ENCODE results near the gene LMF1. TPM values are rescaled to one million over a fixed set of nuclear protein-coding genes. Genes with fewer than 3 reads are reported as not detected.
"Not testable (repeated sequence)": the region's sequence is repeated elsewhere in the genome, so short reads cannot be mapped to it uniquely, and the experiment has no call there.

The LMF1 gene
- total RNA-seq, 2 donors from 2014 or later = 86.1 to 87.5 TPM

DNA sequence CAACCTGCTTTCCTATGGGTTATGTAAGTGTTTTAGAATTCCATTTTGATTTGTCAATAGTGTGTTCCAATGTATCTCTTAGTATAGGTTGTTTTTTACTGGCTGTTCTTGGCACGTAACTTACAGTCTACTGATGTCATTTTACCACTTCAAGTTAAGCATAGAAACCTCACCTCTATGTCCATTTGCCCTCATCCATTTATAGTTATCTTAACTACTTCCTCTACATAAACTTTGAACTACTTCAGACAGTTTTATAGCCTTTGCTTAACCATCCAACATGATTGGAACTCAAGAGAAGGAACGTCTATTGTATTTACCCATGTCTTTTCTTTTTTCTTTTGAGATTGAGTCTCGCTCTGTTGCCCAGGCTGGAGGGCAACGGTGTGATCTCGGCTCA lies 105.8 kb downstream of the LMF1 start:
- no peak for TF ChIP-seq POLR2AphosphoS5 (IDR thresholded peaks at IDR 0.05)
- TF ChIP-seq POLR2A (IDR thresholded peaks at IDR 0.05) = no peak
- TF ChIP-seq, protein P1, sequence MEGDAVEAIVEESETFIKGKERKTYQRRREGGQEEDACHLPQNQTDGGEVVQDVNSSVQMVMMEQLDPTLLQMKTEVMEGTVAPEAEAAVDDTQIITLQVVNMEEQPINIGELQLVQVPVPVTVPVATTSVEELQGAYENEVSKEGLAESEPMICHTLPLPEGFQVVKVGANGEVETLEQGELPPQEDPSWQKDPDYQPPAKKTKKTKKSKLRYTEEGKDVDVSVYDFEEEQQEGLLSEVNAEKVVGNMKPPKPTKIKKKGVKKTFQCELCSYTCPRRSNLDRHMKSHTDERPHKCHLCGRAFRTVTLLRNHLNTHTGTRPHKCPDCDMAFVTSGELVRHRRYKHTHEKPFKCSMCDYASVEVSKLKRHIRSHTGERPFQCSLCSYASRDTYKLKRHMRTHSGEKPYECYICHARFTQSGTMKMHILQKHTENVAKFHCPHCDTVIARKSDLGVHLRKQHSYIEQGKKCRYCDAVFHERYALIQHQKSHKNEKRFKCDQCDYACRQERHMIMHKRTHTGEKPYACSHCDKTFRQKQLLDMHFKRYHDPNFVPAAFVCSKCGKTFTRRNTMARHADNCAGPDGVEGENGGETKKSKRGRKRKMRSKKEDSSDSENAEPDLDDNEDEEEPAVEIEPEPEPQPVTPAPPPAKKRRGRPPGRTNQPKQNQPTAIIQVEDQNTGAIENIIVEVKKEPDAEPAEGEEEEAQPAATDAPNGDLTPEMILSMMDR (IDR thresholded peaks at IDR 0.05) = no peak
- Histone ChIP-seq H3K4me3 (no peak overlapping the region), H3K27me3 (replicated peaks; ENCODE audit: insufficient read depth) (no peaks in the 10 kb centered on the region), H3K9me3 (no peaks in the 10 kb centered on the region), H3K36me3 (no peaks in the 10 kb centered on the region), H3K4me1 (replicated peaks) (no peaks in the 10 kb centered on the region), H3K27ac (no peak overlapping the region)
- WGBS = 54% methylated on average over 5 of the region's 5 CpGs
- DNase-seq (ENCODE audit: low spot score) = no peak
- intact Hi-C loops (cut with DNase I) = no loop called here

DNA sequence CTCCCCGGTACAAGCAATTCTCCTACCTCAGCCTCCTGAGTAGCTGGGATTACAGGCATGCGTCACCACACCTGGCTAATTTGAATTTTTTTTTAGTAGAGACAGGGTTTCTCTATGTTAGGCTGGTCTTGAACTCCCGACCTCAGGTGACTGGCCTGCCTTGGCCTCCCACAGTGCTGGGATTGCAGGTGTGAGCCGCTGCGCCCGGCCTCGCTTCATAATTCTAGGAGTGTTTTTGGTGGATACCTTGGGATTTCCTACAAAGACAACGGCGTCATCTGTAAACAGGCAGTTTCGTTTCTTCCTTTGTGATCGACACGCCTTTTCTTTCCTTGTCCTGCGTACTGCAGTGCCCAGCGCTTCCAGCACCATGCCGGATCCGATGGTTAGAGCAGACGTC lies 109.3 kb downstream of the LMF1 start:
- no peak for TF ChIP-seq POLR2A (IDR thresholded peaks at IDR 0.05)
- DNase-seq (ENCODE audit: low spot score) = no peak
- Histone ChIP-seq H3K4me1 (replicated peaks) (no peaks in the 10 kb centered on the region), H3K9me3 (no peaks in the 10 kb centered on the region), H3K4me3 (no peak overlapping the region), H3K36me3 (no peaks in the 10 kb centered on the region), H3K27me3 (replicated peaks; ENCODE audit: insufficient read depth) (no peaks in the 10 kb centered on the region), H3K27ac (no peak overlapping the region)
- intact Hi-C loops (cut with DNase I) = no loop called here
- 94% methylated on average over 17 of the region's 17 CpGs for WGBS

DNA sequence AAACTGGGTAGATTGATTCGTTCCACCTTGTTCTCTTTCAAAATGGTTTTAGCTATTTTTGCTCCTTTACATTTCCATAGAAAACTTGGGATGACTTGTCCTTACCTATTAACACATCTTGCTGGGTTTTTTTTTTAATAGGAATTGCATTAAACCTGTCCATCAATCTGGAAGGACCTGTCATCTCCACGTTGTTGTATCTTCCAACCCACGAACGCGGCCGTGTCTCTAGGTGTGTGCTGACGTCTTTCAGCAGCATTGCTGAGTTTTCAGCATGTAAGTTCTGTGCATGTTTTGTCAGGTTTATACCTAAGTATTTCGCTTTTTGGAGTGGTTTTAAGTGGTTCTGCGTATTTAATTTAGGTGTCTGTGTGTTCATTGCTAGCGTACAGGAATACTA lies 109.9 kb downstream of the LMF1 start:
- DNase-seq (ENCODE audit: low spot score) = no peak
- no peak overlapping the region for H3K27ac ChIP-seq
- no peaks in the 10 kb centered on the region for H3K9me3 ChIP-seq
- TF ChIP-seq POLR2A (IDR thresholded peaks at IDR 0.05) = no peak
- TF ChIP-seq, protein P1 (IDR thresholded peaks at IDR 0.05) = no peak
- TF ChIP-seq POLR2AphosphoS5 (IDR thresholded peaks at IDR 0.05) = no peak
- H3K4me3 ChIP-seq = no peak overlapping the region
- H3K36me3 ChIP-seq = no peaks in the 10 kb centered on the region
- WGBS = 91% methylated on average over 10 of the region's 10 CpGs
- intact Hi-C loops (cut with DNase I) = no loop called here
- no peaks in the 10 kb centered on the region for H3K4me1 ChIP-seq (replicated peaks)
- no peaks in the 10 kb centered on the region for H3K27me3 ChIP-seq (replicated peaks; ENCODE audit: insufficient read depth)

DNA sequence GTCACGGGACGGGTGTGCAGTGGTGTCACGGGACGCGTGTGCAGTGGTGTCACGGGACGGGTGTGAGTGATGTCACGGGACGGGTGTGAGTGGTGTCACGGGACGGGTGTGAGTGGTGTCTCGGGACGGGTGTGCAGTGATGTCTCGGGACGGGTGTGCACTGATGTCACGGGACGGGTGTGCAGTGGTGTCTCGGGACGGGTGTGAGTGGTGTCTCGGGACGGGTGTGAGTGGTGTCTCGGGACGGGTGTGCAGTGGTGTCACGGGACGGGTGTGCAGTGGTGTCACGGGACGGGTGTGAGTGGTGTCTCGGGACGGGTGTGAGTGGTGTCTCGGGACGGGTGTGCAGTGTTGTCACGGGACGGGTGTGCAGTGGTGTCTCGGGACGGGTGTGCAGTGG lies 111.8 kb downstream of the LMF1 start:
- WGBS = 96% methylated on average over 33 of the region's 35 CpGs
- H3K36me3 ChIP-seq; H3K27ac ChIP-seq; H3K9me3 ChIP-seq; H3K4me3 ChIP-seq; H3K4me1 ChIP-seq (replicated peaks); H3K27me3 ChIP-seq (replicated peaks; ENCODE audit: insufficient read depth); DNase-seq (ENCODE audit: low spot score); intact Hi-C loops (cut with DNase I): not testable (repeated sequence)

DNA sequence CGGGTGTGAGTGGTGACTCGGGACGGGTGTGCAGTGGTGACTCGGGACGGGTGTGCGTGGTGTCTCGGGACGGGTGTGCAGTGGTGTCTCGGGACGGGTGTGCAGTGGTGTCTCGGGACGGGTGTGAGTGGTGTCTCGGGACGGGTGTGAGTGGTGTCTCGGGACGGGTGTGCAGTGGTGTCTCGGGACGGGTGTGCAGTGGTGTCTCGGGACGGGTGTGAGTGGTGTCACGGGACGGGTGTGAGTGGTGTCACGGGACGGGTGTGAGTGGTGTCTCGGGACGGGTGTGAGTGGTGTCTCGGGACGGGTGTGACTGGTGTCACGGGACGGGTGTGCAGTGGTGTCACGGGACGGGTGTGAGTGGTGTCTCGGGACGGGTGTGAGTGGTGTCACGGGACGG lies 112.3 kb downstream of the LMF1 start:
- WGBS = 86% methylated on average over 33 of the region's 36 CpGs
- DNase-seq (ENCODE audit: low spot score); H3K4me1 ChIP-seq (replicated peaks); H3K27ac ChIP-seq; H3K27me3 ChIP-seq (replicated peaks; ENCODE audit: insufficient read depth); H3K36me3 ChIP-seq; intact Hi-C loops (cut with DNase I); H3K9me3 ChIP-seq; H3K4me3 ChIP-seq: not testable (repeated sequence)

DNA sequence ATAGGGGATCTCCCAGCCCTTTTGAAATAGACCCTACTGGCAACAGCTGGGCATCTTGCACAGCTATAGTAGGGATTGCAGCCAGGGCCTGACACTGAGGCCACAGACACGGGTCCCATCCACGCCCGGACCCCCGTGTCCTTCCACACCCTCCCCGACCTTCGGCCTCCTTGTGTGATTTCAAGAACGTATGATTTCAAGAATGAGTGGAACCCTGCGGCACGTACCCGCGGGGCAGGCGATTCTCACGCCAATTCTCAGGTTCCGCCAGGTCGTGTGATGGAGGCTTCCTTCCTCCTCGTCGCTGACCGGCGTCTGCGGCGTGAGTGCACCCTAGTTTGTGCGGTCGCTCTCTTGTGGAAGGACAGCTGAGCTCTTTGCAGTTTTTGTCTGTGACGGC lies 114.0 kb downstream of the LMF1 start:
- Histone ChIP-seq H3K27me3 (replicated peaks; ENCODE audit: insufficient read depth) (no peaks in the 10 kb centered on the region), H3K4me1 (replicated peaks) (no peaks in the 10 kb centered on the region), H3K9me3 (no peaks in the 10 kb centered on the region), H3K4me3 (no peak overlapping the region), H3K36me3 (no peaks in the 10 kb centered on the region), H3K27ac (no peak overlapping the region)
- TF ChIP-seq POLR2AphosphoS5 (IDR thresholded peaks at IDR 0.05) (no peak), POLR2A (IDR thresholded peaks at IDR 0.05) (no peak)
- TF ChIP-seq, protein P1 (IDR thresholded peaks at IDR 0.05) = no peak
- intact Hi-C loops (cut with DNase I) = no loop called here
- WGBS = 97% methylated on average over 24 of the region's 24 CpGs
- no peak for DNase-seq (ENCODE audit: low spot score)

Data from prostate gland (tissue), 2 donors.